Tibial artery (tissue), 4 donors: ENCODE results near the gene RBP3.
A peak's percentile ranks its signal among the peaks of the same experiment; 100 is the strongest.

ENCODE experiments used
- DNase-seq, 2 donors: peaks; one replicate each; pipeline ENCODE4 v3.0.0-alpha.2; 2019
- H3K27ac ChIP-seq, 2 donors: fragments of 200-600 bp; sonication (generic) in 1 of 2; 1 replicate in 1 of 2; 2 replicates in 1 of 2; pipeline ENCODE4 v1.5.1; 2018 to 2019; ENCODE audit warnings: mild to moderate bottlenecking in 1 of 2
- H3K27me3 ChIP-seq, 2 donors: fragments of 200-600 bp; sonication (generic) in 1 of 2; one replicate each; pipeline versions ENCODE4 v1.5.1 to v1.6.0; 2016 to 2019
- H3K36me3 ChIP-seq, 3 donors: fragments of 200-600 bp; sonication (generic) in 2 of 3; one replicate each; pipeline ENCODE4 v1.5.1; 2016 to 2019; ENCODE audit warnings: mild to moderate bottlenecking in 2 of 3
- H3K4me1 ChIP-seq, 4 donors: fragments of 200-600 bp; sonication (generic) in 2 of 4; 1 replicate in 3 of 4; 2 replicates in 1 of 4; pipeline ENCODE4 v1.5.1; 2016 to 2019
- H3K4me3 ChIP-seq, 2 donors: fragments of 200-600 bp; sonication (generic) in 1 of 2; 1 replicate in 1 of 2; 2 replicates in 1 of 2; pipeline ENCODE4 v1.5.1; 2018 to 2019; ENCODE audit warnings: mild to moderate bottlenecking in 2 of 2
- H3K9me3 ChIP-seq, 3 donors: fragments of 200-600 bp; sonication (generic) in 1 of 3; one replicate each; pipeline ENCODE4 v1.5.1; 2016 to 2019
- intact Hi-C: fragments of 100-400 bp; cut with DNase I; formaldehyde crosslinking; loops from one replicate; pipeline ENCODE4 v1.15.0; 2023; ENCODE audit warnings: low total_unique reads
- TF ChIP-seq, protein P1 (sequence below), 2 experiments: fragments of 200-600 bp in 1 of 2; fragments of 450-650 bp in 1 of 2; IDR thresholded peaks; one replicate each; pipeline ENCODE4 v1.5.1; 2017 to 2019; ENCODE audit warnings: antibody characterized with exemption in 2 of 2, mild to moderate bottlenecking in 1 of 2, moderate library complexity in 1 of 2

RBP3 gene

DNA sequence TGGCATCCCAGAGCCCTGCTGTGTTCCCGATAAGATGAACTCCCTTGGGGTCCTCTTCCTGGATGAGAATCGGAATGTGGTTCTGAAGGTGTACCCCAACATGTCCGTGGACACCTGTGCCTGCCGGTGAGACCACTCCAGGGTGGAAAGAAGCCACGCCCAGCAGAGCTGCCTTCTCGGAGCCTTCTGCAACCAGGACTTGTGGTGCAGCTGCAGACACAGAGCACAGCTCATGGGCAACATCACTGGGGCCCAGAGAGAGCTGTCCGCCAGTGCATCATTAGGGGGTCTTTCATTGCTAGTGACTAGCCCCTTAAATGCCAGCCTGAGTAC is 35.5 kb upstream of the RBP3 start:
- no peak overlapping the region for H3K27ac ChIP-seq
- H3K4me3 ChIP-seq: no peak overlapping the region
- no peaks in the 10 kb centered on the region for H3K27me3 ChIP-seq
- H3K36me3 ChIP-seq: no peaks in the 10 kb centered on the region
- no peaks in the 10 kb centered on the region for H3K9me3 ChIP-seq
- peaks cover 0 to 10% (median 3%) of the 10 kb centered on the region in 4 donors for H3K4me1 ChIP-seq
- intact Hi-C loops: loop anchor here (2.0 kb wide), 1 partner anchor 288 kb away; no protein-coding TSS in a partner anchor
- DNase-seq: no peak
- TF ChIP-seq, protein P1, sequence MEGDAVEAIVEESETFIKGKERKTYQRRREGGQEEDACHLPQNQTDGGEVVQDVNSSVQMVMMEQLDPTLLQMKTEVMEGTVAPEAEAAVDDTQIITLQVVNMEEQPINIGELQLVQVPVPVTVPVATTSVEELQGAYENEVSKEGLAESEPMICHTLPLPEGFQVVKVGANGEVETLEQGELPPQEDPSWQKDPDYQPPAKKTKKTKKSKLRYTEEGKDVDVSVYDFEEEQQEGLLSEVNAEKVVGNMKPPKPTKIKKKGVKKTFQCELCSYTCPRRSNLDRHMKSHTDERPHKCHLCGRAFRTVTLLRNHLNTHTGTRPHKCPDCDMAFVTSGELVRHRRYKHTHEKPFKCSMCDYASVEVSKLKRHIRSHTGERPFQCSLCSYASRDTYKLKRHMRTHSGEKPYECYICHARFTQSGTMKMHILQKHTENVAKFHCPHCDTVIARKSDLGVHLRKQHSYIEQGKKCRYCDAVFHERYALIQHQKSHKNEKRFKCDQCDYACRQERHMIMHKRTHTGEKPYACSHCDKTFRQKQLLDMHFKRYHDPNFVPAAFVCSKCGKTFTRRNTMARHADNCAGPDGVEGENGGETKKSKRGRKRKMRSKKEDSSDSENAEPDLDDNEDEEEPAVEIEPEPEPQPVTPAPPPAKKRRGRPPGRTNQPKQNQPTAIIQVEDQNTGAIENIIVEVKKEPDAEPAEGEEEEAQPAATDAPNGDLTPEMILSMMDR (IDR thresholded peaks at IDR 0.05): no peak

DNA sequence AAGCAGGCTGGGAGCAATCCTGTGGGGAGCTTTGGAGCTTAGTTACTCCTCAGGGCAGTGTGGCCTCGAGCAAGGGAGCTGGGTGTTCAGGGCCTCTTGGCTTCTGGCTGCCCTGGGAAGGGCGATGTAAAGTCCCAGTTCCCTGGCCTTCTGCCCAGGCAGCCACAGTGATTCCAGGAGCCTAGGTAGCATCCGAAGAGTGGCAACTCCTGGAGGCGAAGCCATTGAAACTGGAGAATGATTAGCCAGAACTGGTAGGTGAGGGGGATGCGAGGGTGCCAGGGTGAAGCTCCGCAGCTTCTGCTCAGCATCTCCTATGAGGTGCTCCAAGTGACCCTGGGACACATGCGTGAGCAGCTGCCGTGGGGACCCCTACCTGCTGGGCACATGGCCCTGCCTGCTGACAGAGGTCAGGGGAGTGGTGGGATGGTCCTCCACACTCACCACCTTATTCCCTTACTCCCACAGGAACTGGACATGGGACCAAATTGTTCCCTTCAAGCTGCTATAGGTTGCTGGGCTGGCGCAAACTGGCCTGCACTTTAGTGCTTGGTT is 33.7 kb upstream of the RBP3 start:
- intact Hi-C loops: no loop called here
- no peak for DNase-seq
- no peak overlapping the region for H3K4me3 ChIP-seq
- H3K4me1 ChIP-seq: peaks cover 0 to 10% (median 3%) of the 10 kb centered on the region in 4 donors
- H3K36me3 ChIP-seq: no peaks in the 10 kb centered on the region
- H3K27ac ChIP-seq: no peak overlapping the region
- TF ChIP-seq, protein P1 (IDR thresholded peaks at IDR 0.05): no peak
- no peaks in the 10 kb centered on the region for H3K9me3 ChIP-seq
- H3K27me3 ChIP-seq: no peaks in the 10 kb centered on the region

DNA sequence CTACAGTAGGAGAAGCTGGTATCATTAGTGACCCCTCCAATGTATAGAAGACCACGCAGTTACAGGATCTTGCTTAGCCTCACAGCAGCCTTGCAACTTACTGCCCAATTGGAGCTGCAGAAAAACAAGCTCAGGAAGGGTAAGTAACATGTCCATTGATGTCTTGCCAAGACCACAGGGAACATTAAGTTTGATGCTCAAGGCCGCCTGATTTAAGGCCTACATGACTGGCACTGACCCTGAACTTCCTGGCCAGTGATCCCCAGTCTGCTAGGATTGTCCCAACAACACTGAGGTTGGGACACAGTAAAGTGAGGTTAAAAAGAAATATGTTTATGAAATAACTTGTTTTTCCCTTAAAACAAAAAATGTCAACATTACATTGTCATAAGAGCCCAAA is 32.7 kb upstream of the RBP3 start:
- Histone ChIP-seq H3K27ac (no peak overlapping the region), H3K27me3 (no peaks in the 10 kb centered on the region), H3K9me3 (no peaks in the 10 kb centered on the region), H3K36me3 (no peaks in the 10 kb centered on the region), H3K4me1 (peaks cover 0 to 10% (median 3%) of the 10 kb centered on the region in 4 donors), H3K4me3 (no peak overlapping the region)
- intact Hi-C loops: no loop called here
- DNase-seq: no peak
- TF ChIP-seq, protein P1 (IDR thresholded peaks at IDR 0.05): no peak

DNA sequence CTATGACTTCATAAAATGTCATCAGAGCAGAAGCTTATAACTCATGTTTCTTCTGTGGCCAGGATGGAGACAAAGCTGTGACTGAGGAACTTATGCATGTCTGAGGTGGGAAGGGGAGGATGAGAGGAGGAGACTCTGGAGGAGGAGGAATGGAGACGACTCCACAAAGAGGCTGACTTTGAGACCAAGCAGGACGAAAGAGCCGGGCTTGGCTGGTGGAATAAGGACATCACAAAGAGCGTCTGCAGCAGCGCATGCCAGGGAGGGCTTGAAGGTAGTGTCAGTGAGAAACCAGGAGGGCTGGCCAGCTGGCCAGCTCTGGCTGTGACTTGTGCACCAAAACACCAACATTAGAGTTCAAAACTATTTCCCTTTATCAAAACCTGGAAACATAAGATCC is 32.0 kb upstream of the RBP3 start:
- Histone ChIP-seq H3K9me3 (no peaks in the 10 kb centered on the region), H3K27me3 (no peaks in the 10 kb centered on the region), H3K36me3 (no peaks in the 10 kb centered on the region), H3K27ac (no peak overlapping the region), H3K4me1 (peaks cover 0 to 9% (median 3%) of the 10 kb centered on the region in 4 donors), H3K4me3 (no peak overlapping the region)
- intact Hi-C loops: no loop called here
- peak in 1 of 2 donors; percentile 57 for DNase-seq
- TF ChIP-seq, protein P1 (IDR thresholded peaks at IDR 0.05): no peak

DNA sequence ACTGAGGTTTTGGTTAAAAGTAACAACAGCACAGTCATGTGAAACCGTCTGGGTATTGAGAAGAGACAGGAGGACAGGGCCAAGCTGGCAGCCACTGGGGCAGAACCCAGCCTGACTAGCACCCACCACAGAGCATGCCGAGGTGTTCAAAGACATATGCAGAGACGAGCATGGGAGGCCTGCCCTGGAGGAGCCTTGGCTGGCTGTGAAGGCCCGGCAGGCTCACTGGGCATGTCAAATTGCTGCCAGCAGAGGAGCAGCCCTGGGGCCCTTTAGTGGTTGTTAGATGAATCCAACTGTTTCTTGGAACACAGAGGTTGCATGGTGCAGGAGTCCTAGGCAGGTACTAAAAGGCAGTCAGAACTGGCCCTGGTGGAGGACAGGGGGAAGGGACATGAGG is 30.9 kb upstream of the RBP3 start:
- intact Hi-C loops: no loop called here
- TF ChIP-seq, protein P1 (IDR thresholded peaks at IDR 0.05): no peak
- Histone ChIP-seq H3K4me1 (no peaks in the 10 kb centered on the region), H3K4me3 (no peak overlapping the region), H3K27me3 (no peaks in the 10 kb centered on the region), H3K36me3 (no peaks in the 10 kb centered on the region), H3K9me3 (no peaks in the 10 kb centered on the region), H3K27ac (no peak overlapping the region)
- DNase-seq: peak in 1 of 2 donors; percentile 40

DNA sequence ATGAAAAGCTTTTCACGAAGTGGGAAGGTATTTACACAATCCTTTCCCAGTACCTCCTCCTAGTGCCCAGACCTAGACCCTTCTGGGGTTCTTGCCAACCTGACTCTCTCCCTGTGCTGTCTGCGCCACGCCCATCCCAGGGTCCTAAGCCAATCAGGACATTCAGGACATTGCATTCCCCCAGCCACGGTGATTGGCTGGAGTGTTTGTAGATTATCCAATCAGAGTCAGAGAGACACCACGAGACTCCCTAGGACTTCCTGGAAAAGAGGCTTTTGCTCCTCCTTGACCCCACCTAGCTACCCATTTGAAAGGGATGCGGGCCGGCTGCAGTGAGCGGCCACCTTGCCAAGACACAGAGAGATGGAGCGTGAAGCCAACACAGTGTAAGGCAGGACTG is 29.5 kb upstream of the RBP3 start:
- intact Hi-C loops: no loop called here
- DNase-seq: peak in 1 of 2 donors; percentile 31
- no peak overlapping the region for H3K4me3 ChIP-seq
- no peak overlapping the region for H3K27ac ChIP-seq
- no peaks in the 10 kb centered on the region for H3K9me3 ChIP-seq
- no peaks in the 10 kb centered on the region for H3K4me1 ChIP-seq
- H3K27me3 ChIP-seq: peaks cover 0 to 5% of the 10 kb centered on the region in 2 donors
- TF ChIP-seq, protein P1 (IDR thresholded peaks at IDR 0.05): no peak
- H3K36me3 ChIP-seq: no peaks in the 10 kb centered on the region
